ENCODE measurements around the gene FTO.

Gene FTO

DNA sequence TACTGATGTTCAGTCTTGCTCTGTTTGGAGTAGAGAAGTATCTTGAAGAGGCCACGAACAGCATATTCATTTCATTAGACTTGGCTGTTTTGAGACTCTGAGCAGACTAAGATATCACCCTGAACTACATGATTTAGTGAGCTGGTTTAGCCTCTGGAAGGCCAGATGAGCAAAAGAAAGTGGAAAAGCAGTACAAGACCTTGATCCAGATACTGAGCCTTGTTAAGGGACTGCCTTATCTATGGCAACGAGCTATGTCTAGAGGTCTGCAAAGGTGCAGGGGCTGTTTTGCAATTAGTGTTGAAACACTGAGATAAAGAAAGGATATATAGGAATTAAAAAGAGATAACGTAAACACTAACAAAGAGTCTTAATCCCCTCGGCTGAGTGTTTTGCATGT, 351.2 kb downstream of the FTO start:
- DNase-seq (ENCODE audit: low spot score): no peak

- no peak for DNase-seq (ENCODE audit: low spot score)
Measured at GRCh38 chr16:54055864-54056263, 351.9 kb downstream of the FTO start.

DNA sequence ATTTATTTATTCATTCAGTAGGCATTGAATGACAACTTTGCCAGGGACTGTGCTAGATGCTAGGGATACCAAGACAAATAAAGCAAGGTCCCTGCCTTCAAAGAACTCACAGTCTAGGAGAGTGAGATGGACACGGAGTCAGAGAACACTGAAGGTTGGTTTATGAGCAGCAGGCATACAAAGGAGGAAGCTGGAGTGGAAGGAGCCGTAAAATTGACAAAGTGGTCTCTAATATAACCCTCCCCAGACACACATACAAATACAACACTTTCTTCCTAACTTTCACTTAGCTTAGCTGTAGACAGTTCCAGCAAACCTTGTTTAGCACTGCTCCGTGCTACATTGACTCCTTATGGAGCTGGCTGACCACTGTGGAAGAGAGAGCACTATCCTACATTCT, 353.0 kb downstream of the FTO start:
- no peak for DNase-seq (ENCODE audit: low spot score)

GRCh38 chr16:54059319-54059718, 355.4 kb downstream of the FTO start:
- DNase-seq (ENCODE audit: low spot score): no peak

GRCh38 chr16:54060599-54061421, 356.9 kb downstream of the FTO start:
- DNase-seq (ENCODE audit: low spot score): no peak

GRCh38 chr16:54061454-54061853, 357.5 kb downstream of the FTO start:
- DNase-seq (ENCODE audit: low spot score): no peak

GRCh38 chr16:54062361-54063278, 358.7 kb downstream of the FTO start:
- DNase-seq (ENCODE audit: low spot score): no peak

GRCh38 chr16:54063279-54063773, 359.4 kb downstream of the FTO start:
- DNase-seq (ENCODE audit: low spot score): no peak

DNA sequence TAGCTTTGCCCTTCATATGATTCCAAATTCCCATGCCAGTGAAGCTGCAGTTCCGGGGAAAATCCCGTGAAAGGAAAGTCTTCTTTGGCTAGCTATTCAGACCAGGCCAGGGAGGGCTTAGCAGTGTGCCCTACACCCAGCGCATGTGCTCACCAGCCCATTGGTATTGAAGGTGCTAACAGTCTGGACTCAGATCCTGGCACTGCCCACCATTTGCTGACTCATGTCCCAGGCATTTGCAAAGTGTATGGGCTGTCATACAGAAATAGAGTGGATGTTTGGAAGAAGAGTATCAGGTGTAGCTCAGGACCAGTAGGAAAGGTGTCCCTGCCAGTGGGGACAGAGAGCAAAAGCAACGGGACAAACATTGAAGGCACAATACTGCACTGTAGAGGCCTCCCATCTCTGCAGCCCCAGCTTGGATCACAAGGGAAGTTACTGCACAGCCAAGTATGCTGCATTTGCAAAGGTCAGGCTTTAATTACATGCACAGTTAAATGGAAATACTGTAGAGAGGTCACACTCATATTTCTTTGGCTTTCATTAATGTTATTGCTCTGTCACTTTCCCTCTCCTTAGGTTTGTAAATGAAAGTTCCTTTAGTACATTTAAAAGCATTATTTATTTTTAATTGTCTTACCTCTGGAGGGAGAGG, 362.6 kb downstream of the FTO start:
- DNase-seq (ENCODE audit: low spot score): no peak

GRCh38 chr16:54067322-54068065, 363.5 kb downstream of the FTO start:
- DNase-seq (ENCODE audit: low spot score): no peak

DNA sequence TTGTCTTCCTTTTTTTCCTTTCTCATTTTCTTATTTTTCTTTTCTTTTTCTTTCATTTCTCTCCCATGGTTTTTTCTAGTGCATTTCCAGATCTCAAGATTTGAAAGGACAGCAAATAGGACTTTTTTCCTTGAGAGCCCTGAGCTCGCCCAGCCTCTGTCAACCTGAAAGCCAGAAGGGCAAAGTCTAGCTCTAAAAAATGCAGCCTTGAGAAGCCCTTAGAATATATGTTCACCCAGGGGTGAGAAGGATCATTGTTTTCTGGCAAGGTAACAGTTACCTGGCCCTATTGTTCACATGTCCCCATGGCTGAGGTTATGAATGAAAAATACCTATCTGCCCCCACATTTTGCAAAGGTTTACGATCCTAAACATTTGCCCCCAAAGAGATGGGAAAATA, 364.3 kb downstream of the FTO start:
- DNase-seq (ENCODE audit: low spot score): no peak

- DNase-seq (ENCODE audit: low spot score): no peak
Measured at GRCh38 chr16:54069601-54070239, 365.8 kb downstream of the FTO start.

- no peak for DNase-seq (ENCODE audit: low spot score)
Measured at GRCh38 chr16:54070789-54071343, 366.9 kb downstream of the FTO start.

- no peak for DNase-seq (ENCODE audit: low spot score)
Measured at GRCh38 chr16:54071514-54071913, 367.6 kb downstream of the FTO start.

DNA sequence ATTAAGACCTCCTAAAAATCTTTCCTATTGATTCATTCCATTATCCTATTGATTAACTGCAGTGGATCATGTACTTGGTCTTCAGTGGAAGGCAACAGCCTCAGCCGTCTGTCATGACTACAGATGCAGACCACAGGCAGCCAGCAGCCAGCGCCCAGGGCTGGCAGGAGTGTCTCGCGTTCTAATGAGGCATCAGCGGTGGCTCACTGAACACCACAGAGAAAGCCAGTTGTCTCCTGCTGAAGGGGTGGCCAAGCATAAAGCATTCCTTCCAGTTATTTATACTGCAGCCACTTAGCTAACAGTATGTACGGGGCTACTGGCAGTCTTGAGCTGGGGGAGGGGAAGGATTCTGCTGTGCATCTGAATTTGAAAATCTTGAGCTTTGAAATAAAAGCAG, 368.3 kb downstream of the FTO start:
- DNase-seq (ENCODE audit: low spot score): no peak

DNA sequence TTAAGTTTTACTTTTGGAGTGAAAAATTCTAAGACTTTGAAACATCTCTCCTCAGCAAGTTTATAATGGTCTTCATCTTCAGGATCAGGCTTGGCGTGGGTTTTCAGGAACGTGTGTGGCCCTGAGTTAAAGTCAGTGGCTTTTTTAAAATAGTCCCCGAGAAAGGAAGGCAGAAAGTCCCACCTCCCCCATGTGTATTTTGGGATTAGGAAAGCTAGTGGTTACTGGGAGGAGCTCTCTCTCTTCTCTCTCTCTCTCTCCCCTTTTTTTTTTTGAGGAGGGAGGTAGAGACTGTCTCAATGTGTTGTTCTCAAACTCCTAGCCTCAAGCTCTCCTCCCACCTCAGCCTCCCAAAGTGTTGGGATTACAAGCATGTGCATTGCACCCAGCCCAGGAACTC, 369.4 kb downstream of the FTO start:
- DNase-seq (ENCODE audit: low spot score): no peak

DNA sequence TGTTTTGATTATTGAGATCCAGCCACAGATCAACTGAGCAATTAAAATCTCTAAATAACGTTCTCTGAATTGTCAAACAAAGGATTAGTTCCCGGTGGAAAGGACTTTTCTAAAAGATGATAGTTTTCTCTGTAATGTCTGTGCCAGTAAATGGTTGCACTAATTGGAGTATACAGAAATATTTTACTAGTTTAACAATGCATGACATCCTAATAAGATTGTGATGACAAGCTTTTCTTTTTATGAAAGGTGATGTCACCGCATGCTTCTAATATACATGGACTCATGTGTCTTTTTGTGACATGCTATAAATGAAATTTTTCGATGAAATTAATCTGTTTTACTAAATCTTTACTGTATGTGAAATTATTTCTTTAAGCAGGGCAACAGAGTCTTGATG, 371.5 kb downstream of the FTO start:
- DNase-seq (ENCODE audit: low spot score): no peak

DNA sequence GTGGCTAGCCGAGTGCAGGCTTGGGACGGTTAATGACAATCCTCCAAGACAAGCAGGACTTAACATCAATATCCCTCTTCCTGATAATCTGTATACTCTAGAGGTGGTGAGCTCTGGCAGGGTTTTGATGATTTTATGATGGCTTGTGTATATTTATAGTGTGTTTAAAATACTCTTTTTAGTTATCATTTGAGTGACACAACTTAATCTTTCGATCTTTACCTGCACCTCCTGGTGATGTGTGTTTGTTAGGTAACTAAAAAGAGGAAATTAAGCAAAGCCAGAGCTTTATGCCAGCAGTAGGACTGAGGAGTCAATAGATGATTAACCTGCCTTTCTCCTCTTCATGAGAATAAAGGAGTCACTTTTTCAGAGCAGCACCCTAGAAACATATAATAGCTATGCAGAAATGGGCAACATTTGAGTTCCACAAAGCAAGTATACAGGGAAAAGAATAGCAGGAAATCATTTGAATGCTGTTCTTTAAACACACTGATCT, 372.1 kb downstream of the FTO start:
- no peak for DNase-seq (ENCODE audit: low spot score)

GRCh38 chr16:54077050-54077821, 373.3 kb downstream of the FTO start:
- DNase-seq (ENCODE audit: low spot score): peak; percentile 35

DNA sequence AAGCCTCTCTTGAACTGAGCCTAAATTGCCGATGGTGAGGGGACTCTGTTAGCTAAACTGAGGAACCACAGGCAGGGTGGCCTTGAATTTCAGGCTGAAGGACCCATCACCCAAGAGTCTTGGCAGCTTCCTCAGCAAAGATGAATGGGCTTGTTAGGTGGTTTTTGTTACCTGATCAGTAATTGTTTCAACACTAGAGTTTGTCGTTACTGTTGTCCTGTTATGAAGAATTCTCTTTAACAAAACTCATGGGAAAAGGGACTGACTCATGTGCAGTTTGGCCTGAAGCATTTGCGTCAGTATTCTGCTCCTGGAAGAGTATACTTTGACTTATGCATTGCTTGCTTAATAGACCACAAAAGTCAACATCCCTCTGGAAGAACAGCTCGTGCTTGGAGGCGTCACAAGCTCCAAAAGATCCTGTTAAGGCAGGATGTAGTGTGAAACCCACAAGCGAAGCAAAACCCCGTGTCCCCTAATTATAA, 376.6 kb downstream of the FTO start:
- DNase-seq (ENCODE audit: low spot score): peak; percentile 51
